NCI-H82 (cell line): ENCODE data around the gene SHB.

ENCODE experiments used
- DNase-seq: peaks from one replicate; lab custom pipeline; 2025; lab: John Stamatoyannopoulos, UW

SHB gene

DNA sequence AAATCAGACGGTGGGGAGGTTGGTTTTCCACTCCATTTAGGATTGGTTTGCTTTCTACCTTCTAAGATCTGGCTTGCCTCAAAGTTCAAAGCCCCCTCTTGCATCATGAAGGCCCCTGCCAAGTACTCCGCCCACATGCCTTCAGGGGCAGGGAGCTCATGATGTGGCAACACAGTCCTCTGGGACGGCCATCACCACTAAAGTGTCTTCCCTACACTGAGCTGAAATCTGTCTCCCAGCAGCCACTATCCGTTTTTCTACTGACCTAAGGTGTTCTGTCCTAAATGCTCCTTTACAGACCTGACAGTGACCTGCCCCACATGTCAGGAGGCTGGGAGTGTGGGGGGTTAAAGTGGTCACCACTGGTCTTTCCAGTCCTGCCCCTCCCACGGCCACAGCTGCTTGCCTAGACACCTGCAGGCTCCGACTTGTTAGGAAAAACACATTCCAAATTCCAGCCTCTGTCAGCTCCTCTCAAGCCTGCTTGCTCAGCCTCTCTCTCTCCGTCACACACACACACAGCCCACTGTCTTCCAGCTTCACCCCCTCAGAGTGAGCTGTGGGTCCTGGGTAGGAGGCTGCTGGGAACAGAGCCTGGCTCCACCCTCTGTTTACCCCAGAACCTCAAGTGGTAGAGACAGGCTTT is 44.9 kb downstream of the SHB start:
- no peak for DNase-seq

DNA sequence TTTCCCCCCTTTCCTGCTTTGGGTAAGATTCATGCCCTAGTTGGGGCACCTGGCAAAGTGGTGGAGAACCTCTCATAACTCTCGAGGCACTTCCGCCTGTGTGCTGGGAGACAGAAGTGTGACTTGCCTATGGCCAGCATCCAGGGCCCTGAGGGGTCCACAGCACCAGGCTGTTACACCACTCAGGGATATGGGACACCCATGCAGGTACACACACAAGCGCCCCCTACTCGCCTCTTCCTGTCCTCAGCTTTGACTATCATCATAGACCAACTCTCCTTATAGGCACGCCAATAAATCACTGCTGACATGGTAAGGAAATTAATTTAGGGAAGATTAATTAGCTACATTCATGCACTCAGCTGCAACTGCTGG is 45.4 kb downstream of the SHB start:
- no peak for DNase-seq

DNA sequence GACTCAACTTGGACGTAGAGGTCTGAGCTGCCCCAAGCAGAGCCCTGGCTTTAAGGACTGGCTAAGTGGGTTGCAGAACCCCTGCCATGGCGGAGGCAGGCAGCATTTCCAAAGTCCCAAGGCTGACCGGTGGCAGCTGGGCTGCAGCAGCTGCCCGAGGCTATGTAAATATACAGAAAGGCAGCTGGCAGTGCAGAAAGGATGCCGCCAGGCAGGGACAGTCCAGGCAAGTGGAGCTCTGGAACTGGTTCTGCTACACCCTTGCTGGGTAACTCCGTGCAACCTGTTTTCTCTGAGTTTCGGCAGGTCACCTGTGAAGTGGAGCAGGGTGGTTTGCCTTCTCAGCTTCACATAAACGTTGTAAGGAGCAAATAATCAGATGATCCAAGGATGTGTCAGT is 46.0 kb downstream of the SHB start:
- no peak for DNase-seq

DNA sequence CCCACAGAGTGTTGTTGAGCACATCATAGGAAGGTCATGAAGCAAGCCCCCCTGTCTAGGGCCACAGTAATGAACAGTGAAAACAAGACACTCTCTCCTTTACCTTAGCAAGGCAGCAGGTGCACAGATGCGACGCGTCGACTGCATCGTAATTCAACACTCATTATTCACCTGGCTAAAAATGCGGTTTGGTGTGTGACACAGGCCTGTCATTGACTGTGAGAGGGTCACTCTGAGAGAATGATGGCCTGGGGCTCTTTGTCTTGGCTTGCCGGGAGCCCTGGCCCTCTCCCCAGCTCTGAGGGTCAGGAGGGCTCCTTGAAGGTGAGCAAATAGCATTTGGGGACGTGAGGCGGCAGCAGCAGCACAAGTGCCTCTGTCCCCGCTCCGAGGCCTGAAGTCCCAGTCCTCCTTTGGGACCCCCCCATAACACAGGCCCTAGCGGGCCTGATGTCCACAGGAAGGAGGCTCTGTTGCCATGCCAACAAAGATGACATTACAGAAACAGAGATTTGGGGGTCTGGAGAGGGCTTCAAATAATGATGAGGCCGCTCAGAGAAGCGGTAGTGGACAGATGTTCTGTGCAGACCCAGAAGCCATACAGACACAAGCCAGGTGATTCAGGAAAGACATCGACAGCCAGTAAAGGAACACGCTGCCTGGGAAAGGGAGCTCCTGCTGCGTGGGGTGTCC is 46.7 kb downstream of the SHB start:
- no peak for DNase-seq

DNA sequence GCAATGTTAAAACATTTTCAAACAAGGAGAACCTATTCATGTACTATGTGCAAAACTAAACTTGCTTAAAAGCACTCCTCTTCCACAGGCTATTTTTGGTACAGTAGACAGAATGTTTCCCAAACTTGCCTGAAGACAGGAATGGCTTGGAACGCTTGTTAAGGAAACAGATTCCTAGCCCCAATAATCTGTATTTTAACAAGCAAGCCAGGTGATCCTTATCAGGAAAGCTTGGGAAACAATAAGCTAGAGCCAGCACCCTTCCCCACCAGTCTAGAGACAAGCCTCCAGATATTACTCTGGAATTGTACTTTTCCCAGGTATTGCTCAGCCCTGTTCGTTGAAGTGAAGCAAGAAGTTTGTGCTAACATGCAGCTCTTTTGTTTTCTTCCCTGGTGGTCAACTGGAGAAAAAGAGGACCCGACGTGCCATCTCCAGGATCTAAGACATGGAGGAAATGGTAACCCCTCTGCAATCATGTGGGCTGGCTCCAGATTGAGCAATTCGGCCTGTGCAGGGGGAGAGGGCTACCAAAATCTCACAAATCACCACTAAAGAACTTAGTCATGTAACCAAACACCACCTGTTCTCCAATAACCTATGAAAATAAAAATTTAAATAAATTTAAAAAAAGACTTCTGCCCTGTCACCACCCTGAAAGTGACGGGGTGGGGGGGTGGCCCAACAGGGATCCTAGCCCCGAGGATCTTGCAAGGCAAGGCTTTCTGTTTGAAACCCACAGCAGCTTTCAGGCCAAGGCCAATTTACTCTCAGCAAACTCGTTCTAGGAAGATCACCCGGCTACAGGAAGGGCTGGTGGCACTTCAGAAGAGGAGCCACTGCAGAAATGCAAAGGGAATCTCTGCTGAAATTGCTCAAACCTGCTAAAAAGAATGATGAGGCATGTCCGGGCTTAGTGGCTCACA is 48.6 kb downstream of the SHB start:
- DNase-seq, result no peak

DNA sequence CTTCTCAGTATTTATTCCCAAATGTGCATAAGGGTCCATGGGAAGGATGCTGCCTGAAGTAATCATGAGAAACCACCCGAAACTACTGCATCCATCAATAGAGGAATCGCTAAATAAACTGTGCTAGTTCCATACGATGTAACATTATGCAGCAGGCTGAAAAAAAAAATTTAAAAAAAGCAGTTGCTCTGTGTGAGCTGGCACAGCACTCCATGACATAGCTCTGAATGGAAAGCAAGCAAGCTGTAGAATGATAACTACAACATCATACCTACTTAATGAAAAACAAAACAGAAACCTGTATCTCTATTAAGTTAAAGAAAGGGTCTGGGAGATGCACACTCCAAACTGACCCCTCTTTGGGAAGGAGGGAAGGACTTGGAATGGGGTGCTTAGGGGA is 49.3 kb downstream of the SHB start:
- DNase-seq, result no peak

DNA sequence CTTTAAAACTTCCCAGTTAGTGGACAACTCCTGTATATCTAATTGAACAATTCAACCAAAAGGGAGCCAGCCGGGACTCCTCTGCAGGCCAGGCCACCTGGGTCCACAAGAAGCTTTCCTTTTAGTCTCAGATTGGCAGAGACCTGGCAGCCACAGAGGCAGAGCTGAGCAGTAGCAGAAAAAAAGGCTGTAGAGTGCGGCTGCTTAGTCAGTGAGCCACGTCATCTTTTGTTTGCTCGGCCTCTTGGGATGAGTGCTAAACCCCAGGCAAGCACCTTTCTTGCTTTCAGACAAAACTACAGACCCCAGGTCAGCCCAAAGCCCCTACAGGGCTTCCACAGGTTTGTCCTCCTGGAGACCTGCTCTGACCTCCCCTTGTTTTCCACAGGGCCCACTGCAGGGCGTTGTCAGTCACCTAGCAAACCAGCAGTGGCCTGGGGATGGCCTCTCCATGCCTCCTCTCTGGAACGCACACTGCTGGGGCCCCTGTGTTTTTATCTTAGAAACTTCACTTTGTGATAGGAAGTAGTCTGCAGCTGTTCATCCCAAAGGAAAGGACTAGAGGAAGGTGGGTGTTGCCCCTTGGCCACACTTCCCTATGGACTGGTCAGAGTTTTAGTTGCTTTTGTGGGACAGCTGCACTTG is 49.9 kb downstream of the SHB start:
- no peak for DNase-seq

DNA sequence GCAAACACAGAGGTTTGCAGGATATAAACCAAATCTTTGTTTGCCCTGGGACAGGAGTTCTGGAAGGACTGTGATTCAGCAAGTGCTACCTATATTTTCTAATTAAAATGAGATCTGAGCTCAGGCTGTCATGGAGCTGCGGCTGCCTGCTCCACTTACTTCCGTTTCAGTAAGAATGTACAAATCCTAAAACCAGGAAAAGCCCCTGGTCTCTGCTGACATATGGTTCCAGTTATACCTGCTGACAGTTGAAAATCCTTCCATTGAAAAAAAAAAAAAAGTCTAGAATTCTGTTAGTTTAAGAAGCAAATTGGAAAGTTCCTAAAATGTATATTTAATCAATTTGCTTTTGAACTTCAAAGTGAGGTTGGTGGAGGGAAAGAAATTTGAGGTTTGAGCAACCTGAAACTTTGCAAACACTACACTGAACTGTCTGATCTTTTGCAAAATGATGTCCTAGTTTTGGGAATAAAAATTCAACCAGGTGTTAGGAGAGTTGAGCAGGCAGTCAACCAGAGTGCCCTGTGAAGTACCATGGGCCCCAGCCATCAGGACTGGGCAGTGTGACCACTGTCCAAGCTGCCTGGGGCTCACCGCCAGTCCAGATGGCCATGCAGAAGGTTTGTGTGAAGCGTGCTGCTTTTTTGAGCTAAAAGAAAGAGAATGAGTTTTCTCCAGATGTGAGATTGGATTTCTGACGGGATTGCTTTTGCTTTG is 50.6 kb downstream of the SHB start:
- no peak for DNase-seq

DNA sequence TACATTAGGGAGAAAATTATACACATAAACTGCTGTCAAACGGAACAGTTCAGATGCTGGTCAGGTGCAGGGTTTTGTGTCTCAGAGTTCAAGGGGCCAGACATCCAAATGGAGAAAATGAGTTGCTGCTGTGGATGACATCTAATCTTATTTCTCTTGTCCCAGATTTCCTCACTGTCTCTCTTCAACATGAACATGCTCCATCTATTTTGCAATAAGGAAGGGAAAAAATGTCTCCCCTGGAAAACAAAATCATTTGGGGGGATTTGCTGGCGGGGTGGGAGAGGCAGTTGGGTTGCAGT is 51.2 kb downstream of the SHB start:
- no peak for DNase-seq

DNA sequence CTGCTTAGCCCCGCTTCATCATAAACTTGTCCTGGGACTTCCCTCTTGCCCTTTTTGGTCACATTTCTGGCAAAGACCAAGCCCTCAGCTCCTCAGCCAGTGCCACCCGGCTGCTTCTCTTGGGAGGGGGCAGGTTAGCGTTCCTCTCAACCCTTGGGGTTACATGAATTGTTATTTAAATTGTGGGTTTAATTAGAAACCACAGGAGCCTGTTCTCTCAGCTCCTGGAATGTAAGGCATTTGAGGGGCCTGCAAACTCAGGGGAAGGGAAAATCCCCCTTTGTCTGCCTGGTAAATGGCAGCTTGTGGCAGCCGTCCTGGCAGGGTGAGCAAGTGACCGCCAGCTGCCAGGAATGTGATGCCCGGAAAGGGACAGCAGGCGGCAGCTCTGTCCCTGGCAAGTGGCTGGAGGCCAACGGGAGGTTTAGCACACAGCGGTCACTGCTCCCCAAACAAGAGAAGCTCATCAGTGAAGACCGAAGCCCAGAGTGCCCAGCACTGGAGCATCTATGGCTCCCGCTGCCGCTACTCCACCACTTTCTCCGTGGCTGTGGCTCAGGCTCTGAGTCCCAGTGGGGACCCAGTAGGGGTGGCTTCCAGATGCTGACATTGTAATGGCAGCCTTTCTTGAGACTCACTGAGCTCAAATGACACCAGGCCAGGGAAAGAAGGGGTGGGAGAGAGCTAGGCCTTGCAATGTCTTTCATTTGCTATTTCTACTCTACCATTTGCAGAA is 51.7 kb downstream of the SHB start:
- no peak for DNase-seq

DNA sequence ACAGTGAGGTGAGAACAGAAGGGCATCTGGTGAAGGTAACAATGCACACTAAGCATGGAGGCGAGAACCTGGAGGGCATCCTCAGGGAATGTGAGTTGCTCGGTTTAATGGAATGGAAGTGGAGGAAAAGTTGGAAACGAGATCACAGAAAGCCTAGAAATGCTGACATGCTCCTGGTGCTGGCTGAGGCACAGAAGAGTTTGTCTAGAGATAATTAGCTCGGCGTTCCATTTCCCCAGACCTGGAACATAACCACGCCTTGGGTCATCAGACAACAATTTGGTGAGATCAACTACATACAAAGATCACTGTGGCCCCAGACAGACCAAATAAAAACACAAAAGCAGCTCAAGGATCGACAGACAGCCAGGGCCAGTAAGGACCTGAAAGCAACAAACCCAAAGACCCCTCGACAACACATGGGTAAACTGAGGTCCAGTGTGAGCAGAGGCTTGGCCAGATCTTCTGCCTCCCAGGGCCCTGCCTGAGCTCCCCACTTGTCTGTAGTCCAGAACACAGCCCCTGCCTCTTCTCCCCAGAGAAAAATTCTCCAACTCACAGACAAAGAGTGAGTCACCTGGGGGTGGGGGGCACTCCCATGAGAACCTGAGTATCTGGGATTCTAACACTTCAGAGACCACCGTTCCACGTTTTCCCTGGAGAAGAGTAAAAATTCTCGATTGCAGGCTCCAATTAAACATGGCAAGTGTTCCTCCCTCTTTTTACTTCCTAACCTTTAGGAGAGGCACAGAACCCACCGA is 52.5 kb downstream of the SHB start:
- no peak for DNase-seq

DNA sequence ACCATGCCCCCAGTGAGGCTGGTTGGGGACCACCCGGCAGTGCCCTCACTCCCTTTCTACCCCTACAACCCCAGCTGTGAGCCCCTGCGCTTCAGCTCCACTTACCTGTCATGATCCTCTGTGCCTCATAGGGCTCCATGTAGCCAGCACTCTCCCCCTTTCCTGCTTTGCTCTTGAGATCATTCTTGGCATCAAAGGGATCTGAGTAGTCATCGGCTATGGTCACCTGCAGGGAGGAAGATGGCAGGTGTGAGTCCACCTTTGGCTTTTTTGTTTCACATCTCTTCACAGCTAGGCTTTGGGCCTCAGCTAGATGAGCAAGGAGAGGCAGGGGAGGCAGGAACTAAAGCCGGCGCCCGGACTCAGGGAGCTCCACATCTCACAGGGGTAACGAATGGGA is 53.1 kb downstream of the SHB start:
- no peak for DNase-seq

DNA sequence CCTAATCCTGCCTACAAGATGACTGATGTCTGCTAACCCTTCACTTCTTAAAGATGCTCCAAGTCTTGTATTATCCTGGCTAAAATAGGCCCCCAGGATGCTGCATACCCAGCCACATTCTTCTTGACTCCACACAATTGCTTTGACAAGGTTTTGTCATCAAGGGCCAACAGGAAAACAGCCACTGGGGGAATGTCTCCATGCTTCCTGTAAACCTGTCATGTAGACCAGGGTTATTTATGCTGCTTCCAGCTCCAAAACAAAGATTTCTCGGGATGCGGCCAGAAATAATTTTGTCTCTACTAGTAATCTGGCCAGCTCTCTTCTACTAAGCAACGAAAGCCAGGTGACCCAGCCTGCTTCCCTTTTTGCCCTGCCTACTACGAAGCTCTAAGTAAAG is 53.8 kb downstream of the SHB start:
- DNase-seq, result no peak

DNA sequence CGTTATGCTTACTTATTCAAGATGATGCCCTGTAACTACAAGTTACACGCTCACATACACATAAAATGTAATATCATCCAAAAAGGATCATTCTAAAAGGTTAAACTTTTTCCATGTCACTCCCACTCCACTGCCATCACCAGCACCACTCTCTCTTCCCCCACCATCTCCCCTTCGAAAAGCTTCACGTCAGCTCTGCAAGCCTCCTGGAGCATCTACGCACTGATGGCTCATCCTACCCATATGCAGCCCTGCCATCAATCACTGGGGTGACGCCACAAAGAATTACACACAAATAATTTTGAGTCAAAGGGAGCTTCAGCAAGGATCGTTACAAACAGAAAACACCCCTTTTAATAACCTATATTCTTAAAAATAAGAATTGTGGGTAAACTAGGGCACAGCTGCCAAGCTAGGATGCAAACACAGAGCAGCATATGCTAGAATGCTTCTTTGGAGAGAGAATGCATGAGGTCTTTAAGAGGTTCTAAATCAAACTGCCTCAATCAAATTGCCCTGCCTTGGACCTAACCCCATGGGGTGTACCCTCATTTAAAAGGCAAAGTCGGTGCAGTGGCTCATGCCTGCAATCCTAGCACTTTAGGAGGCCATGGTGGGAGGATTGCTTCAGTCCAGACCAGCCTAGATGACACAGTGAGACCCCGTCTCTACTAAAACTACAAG is 56.1 kb downstream of the SHB start:
- DNase-seq, result no peak

DNA sequence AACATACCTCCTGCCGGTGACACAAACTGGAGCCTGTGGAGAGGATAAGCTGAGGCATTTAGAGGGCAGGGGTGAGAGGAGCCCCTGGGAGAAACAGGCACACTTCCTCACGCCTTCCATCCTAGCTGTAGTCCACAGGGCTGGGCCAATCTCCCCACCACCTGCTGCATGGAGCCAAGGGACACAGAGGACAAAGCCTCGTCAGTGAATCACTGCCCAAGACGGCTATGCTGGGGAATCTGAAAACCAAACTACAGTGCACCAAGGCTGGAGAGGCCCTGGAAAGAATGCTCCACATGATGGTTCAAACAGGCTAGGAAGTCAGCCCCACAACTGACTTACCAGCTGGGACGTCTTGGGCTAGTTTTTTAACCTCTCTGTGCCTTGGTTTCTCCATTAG is 57.0 kb downstream of the SHB start:
- no peak for DNase-seq

DNA sequence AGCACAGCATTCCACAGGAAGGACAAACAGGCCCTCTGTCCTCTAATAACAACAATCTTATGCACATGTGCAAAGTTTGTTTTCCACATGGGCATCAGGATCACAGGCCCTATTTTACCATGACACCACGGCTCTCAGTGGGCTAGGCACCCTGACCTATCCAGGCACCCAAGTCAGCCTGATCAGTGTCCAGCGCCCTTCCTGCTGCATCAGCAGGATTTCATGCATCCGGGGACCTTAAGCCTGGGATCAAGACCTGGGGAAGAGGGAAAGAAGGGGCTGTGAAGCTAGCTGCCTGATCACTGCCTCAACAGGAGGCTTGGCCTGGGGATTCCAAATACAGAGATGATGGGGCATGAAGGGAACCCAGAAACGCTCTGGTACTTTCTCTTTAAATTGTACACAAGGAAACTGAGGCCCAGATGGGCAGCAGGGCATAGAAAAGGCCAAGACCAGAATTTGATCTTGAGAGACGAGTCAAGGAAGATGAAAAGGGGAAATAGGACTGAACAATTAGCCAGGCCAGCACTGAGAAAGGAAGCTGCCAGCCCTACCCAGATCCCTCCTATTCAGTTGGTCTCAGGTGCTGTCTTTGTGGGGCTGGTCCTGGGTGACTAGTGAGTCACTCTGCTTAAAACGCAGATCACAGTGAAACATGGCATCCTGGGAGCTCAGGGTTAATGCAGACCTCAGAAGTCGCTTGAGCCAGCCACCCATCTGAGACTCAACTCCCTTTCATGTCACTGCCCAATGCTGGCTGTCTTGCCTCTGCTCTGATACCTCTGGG is 57.9 kb downstream of the SHB start:
- no peak for DNase-seq

DNA sequence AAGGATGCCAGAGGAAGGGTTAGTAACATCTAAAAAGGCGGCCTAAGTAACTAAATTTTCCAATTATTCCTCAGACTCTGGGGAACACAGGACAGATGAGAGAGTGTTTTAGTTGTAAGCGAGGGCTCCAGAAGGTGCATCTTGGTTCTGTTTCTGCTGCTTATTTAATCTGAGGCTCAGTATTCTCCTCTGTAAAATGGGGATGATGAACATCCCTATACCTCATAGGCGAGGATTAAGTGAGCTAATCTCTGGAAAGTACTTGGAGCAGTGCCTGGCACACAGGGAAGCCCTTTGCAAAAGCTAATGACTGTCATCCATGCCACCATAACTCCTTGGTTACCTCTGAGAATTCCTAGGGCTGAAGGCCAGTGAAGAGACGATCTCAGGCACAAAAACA is 59.0 kb downstream of the SHB start:
- DNase-seq, result no peak

DNA sequence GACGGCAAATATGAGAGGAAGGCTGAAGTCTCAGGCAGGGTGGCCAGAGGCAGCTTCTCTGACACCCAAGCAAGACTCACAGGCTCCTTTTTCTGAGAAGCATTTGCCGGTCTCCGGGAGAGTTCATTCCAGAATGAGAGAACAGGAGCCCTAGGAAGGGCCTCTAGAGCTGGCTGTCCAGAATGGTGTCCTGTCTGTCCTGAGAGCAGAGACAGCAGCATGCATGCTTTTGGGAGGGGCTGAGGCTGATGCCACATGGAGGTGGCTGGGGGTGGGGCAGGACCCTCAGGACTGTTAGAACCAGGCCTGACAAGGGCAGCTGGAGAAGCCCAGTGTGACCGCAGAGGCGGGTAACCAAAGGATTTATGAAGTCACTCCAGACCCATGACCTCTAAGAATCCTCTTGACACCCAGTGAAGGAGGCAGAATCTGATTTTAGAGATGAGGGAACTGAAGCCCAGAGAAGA is 60.0 kb downstream of the SHB start:
- no peak for DNase-seq
